RPMI8226 (cell line): Measurements from ENCODE around the gene LRRC8B.
"Not testable (repeated sequence)": the region's sequence is repeated elsewhere in the genome, so short reads cannot be mapped to it uniquely, and the experiment has no call there.

Experiments used
- DNase-seq: peaks from one replicate; pipeline ENCODE4 v3.0.0-alpha.2; 2015

Gene LRRC8B

GRCh38 chr1:89525169-89525855 is 683 bp downstream of the LRRC8B start:
- peak; percentile 66 for DNase-seq

DNA sequence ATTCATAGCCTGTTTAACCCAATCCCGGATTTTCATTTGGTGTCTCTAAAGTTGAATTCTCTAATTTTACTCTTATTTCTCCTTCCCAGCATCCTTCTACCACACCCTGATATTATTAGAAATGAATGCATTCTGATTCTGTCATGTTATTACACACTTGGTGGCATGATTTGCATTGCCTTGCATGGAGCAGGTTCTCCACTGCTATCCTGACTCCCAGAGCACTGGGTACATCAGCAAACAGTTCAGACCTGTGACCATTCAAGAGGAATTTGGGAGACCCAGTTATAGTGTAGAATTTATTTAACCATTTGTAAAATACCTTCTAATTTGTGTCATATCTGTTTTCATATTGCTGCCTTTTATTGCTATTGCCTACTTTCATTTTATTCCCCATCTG is 2.6 kb downstream of the LRRC8B start:
- no peak for DNase-seq

- no peak for DNase-seq
Observed at GRCh38 chr1:89527750-89528381, 3.2 kb downstream of the LRRC8B start.

DNA sequence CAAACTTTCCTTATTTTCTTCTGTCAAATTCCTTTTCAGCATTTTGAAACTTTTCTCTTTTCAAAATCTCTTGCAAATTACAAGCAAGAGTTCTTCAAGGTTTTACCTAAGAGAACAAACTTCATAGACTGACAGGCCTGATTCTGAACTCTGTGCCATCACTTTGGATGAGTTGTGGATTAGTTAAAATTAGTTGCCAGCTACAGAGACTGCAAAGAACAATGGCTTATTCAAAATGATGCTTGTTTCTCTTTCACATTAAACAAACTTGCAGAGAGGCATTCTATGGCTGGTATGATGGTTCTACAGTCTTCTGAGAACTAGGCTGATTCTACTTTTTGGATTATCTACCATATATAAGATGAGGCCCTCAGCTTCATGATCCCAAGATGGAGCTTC is 3.8 kb downstream of the LRRC8B start:
- no peak for DNase-seq

DNA sequence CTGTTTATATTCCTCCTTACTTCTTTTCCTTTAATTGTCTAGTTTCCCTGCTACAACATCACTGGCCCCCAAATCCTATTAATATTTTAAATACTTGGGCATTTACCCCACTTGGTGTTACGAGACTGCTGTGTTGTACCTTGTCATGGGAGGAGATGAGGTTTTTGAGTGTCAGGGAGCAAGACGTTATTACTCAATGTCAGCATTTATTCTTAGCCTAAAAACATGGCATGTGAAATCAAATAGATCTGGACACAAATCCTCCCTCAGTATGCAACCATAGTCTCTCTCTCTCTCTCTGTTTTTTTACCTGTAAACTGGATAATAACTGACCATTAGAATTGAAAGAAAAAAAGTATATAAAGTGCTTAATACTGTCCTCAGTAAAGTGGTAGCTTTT is 4.6 kb downstream of the LRRC8B start:
- no peak for DNase-seq

DNA sequence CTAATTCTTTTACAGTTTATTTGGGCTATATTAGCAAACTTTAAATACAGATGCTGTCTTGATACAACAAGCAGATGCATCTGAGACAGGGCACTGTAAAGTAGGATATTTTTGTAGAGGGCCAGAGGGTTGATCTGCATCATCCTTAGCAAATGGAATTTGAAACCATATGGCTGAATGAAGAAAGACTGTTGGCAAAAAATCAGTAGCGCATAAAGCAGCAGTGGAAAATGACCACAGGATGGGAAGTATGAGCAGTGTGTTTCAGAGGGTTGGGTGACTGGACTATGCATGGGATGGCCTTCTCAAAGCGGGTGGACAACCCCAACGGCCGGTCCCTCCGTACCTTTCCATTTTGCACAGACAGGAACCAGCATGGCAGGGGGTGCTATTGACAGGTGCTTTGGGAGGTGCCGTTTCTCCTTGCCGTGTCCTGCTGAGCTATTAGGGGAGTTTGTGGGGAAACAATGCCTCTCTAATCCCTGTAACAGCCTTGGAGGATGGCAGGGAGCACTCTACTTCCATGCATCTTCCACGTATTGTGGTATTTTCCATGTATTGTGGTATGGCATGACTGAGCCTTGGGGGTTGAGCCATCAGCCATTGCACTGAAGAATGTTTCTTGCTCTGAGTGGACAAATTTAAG is 5.9 kb downstream of the LRRC8B start:
- no peak for DNase-seq

DNA sequence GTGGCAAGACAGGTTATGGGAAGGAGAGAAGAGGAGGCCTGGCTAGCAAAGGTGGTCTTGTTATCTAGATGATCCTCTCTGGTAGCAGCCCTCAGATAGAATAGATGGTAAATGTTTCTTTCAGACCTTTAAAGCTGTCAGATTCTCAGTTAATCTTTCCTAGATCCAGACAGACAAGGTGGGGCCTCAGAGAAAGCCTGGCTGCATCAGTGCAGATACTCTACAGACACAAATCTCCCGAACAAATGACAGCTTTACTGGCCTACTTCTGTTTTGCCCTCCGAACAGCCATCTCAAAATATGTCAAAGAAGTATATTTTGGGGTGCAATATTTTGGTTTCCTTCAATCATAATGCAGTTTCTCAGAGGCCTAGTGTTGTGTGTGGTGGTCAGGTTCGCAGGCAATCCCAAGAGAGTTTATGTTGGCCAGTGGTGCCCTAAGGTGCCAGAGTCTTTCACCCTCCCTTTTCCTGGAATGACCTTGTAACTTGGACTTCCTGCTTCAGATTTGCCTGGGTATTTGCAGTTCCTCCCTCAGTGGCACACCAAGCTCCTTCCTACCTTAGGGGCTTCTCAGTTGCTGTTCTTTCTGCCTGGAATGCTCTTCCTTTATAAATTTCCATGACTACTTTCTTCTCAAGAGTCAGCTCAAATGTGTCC is 7.0 kb downstream of the LRRC8B start:
- no peak for DNase-seq

- DNase-seq = no peak
Observed at GRCh38 chr1:89532228-89532627, 7.6 kb downstream of the LRRC8B start.

DNA sequence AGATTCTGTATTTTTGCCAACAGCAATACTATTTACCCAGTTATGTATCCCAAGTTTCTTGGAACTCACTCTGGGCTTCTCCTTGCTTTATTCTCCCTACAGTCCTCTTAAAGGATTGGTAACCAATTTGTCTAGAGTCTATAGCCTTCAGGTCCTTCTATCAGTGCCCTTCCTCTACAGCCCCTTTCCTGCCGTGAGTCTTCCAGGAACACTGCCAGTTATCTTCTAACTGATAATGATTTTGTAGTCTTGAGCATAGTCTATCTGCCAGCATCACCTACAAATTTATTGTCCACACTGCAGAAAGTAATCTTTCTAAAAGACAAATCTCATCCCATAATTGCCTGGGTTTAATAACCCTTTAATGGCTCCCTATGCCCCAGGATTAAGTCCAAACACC is 8.2 kb downstream of the LRRC8B start:
- no peak for DNase-seq

DNA sequence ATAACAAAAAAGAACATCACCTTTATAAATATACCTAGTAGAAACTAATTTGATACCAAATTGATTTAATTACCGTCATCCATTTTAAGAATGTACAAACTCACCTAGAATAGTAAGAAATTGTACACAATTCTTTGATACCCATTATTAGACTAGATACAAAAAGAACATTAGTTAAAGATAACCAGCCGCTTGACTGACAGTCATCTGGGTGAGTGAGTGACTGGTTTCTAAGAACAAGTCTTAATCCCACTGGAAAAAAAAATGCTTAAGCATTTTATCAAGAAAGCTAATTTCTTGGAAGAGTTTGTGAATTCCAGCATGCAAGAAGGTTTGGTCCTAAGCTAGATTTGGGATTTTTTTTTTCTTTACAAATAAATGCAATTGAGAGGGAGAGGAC is 10.9 kb downstream of the LRRC8B start:
- no peak for DNase-seq

- DNase-seq = no peak
Observed at GRCh38 chr1:89536555-89537341, 12.1 kb downstream of the LRRC8B start.

GRCh38 chr1:89538361-89538760 is 13.7 kb downstream of the LRRC8B start:
- DNase-seq = no peak

GRCh38 chr1:89539128-89539527 is 14.5 kb downstream of the LRRC8B start:
- DNase-seq = no peak

DNA sequence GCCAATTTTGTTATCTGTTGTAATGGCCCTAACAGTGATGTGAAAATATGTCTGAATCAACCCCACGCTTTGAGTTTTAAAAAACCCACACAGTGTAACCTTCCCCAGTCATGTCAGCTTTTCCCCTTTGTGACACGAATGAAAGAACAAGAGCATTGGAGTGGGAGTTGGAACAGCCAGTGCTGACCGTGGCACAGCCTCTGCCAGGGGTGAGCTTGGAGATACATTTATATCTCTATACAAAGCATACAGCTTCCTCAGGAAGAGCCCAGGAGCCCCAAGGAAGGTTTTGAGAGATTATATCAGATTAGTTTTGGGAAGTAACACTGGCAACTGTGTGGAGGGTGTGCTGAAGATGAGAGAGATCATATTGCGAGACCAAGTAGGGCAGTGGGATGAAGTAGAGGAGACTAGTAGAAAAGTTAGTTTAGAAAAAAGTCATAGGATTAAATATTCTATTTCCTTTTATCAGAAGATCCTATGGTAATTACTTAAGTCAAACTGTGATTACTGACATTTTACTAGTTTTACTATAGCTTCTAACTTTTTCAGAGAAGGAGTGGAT is 15.9 kb downstream of the LRRC8B start:
- no peak for DNase-seq

GRCh38 chr1:89542345-89542744 is 17.7 kb downstream of the LRRC8B start:
- no peak for DNase-seq

- DNase-seq = not testable (repeated sequence)
Observed at GRCh38 chr1:89543632-89544031, 19.0 kb downstream of the LRRC8B start.

DNA sequence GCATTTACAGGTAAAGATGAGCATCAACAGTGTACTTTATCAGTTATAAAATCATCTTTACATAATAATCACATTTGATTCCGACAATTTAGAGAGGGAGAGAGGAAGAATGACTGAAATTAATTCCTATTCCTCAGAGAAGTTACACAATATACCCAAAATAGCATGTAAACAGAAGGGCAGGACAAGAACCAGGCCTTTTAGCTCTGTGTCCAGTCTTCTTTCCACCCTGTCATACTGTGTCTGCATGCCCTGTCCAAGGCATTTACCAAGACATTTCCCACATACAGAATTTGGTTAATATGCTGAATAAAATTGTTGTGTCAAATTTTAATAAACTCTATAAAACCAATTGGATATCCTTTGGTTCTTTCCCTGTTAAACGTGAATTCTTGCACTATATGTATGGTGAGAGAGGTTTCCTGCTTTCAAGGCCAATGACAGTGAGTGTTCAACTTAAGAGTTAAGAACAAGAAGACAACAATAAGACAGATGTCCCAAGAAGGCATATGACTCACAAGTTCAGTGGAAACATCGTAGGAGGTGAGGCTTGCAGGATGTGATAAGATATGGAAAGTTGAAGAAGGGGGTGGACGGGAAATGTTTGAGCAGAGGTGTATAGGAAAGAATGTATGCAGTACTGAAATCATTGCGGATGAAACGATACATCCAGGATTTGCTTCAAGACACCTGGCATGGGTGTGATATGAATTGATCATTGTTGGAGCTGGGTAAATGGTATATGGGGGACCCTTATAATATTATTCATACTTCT is 20.8 kb downstream of the LRRC8B start:
- DNase-seq = no peak

- DNase-seq = no peak
Observed at GRCh38 chr1:89546082-89546889, 21.7 kb downstream of the LRRC8B start.

GRCh38 chr1:89546934-89547562 is 22.4 kb downstream of the LRRC8B start:
- no peak for DNase-seq

DNA sequence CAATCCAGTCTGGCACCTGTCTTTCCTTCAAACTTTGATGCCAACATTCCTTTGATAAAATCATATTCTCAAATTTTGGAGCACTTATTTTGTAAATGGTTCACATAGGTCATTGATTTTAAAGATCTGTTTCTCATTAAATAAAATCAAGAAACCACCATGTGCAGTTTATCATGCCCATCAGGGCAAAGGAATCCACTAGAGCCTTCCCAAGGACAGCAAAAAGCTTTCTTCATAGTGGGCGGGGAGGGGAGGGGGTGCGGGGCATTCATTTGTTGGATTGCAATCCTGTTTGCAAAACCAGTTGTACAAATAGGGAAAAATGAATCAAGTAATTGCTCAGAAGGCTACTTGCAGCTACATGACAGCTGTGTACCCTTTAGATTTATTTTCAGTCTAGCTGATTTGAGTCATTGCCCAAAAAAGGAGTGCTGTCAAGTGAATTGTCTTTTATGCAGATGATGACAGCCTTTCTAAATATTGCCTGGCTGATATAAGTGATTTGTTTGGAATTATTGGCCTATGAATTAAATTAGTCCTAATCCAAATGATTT is 23.0 kb downstream of the LRRC8B start:
- no peak for DNase-seq
